ENCODE measurements around the gene FAM107B. TPM values are rescaled to one million over a fixed set of nuclear protein-coding genes. Genes with fewer than 3 reads are reported as not detected.
A peak's percentile ranks its signal among the peaks of the same experiment; 100 is the strongest.
"Not testable (repeated sequence)": the region's sequence is repeated elsewhere in the genome, so short reads cannot be mapped to it uniquely, and the experiment has no call there.

FAM107B gene
- total RNA-seq, 1 donor = 17.7 TPM

DNA sequence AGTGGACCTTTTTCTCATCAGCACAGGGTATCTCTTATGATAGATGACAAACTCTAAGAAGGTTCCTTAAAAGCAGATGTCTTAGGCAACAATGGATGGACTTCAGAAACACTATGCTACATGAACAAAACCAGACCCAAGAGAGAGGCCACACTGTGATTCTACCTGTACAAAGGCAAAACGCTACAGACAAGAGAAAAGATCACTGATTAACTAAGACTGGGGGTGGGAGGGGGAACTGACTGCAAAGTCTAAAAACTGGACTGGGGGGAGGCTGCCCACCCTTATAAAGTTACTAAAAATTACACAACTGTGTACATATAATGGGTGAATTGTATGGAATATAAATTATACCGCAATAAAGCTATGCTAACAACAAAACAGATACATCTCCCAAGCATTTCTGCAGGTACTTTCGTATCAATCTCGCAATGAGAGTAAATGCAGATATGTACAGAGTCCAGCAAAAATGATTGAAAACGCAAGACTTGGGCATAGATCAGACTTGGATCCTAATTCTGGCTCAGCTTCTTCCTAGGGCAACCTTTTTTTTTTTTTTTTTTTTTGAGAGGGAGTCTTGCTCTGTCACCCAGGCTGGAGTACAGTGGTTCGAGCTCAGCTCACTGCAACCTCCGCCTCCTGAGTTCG lies 179.7 kb downstream of the FAM107B start:
- no peak for DNase-seq (ENCODE audit: low read depth)

DNA sequence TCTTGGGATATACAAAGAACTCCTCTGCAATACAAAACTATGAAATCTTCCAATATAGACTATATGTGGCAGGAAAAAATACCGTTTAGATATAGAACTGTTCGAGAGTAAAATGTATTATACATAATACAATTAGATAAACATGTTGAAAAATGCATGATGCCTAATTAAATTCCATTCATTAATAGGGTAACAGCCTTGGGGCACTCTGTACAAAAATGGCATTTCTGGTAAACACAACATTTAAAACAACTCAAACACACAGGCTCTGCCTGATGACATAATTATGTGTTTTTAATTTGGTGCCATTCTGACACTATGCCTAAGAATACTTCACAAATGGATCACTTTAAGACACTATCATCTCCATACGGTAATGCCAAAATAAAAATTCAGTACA lies 180.9 kb downstream of the FAM107B start:
- H3K4me3 ChIP-seq (ENCODE audit: low read depth, low read length) = no peak overlapping the region
- DNase-seq (ENCODE audit: low read depth) = no peak
- TF ChIP-seq, protein P1, sequence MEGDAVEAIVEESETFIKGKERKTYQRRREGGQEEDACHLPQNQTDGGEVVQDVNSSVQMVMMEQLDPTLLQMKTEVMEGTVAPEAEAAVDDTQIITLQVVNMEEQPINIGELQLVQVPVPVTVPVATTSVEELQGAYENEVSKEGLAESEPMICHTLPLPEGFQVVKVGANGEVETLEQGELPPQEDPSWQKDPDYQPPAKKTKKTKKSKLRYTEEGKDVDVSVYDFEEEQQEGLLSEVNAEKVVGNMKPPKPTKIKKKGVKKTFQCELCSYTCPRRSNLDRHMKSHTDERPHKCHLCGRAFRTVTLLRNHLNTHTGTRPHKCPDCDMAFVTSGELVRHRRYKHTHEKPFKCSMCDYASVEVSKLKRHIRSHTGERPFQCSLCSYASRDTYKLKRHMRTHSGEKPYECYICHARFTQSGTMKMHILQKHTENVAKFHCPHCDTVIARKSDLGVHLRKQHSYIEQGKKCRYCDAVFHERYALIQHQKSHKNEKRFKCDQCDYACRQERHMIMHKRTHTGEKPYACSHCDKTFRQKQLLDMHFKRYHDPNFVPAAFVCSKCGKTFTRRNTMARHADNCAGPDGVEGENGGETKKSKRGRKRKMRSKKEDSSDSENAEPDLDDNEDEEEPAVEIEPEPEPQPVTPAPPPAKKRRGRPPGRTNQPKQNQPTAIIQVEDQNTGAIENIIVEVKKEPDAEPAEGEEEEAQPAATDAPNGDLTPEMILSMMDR (IDR thresholded peaks at IDR 0.05; ENCODE audit: insufficient read depth, low read depth, low read length) = no peak

More for the DNA sequence above, 179.7 kb downstream of the FAM107B start:
- no peak overlapping the region for H3K4me3 ChIP-seq (ENCODE audit: low read depth, low read length)
- TF ChIP-seq, protein P1 (IDR thresholded peaks at IDR 0.05; ENCODE audit: insufficient read depth, low read depth, low read length) = no peak

DNA sequence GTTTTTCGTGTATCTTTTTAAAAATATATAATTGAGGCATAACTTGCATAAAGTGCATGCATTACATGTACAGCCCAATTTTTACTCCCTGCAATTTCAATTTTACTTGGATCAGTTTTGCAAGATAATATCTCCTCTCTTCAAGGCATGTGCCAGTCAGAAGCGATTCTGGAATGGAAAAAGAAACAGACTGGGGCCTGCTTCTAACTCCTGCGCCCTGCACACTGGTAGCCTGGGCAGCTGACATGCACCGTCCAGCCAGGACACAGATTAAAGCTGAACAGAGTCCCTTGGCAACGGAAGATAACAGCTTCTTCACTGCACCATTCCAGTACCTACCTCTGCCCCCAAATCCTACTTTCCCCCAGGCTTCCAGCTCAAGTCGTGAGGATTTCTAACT lies 182.1 kb downstream of the FAM107B start:
- no peak for DNase-seq (ENCODE audit: low read depth)
- TF ChIP-seq, protein P1 (IDR thresholded peaks at IDR 0.05; ENCODE audit: insufficient read depth, low read depth, low read length) = no peak
- no peak overlapping the region for H3K4me3 ChIP-seq (ENCODE audit: low read depth, low read length)

DNA sequence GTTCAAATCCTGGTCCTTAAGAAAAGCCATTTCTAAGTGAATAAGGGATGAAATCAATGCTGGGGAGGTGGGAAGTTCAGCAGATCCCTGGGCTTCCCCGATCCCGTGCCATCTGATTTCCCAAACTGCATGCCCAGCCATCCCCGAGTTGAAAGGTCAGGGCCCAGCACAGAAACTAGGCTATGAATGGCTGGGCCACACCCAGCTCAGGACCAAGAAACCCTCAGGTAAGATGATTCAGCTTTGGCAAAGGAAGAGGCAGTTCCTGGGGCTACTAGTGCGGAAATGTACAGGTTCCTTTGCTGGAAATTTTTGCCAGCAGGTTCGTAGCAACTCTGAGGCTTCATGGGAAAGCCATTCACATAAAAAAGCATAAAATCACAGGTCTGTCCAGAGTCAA lies 182.7 kb downstream of the FAM107B start:
- TF ChIP-seq, protein P1 (IDR thresholded peaks at IDR 0.05; ENCODE audit: insufficient read depth, low read depth, low read length) = no peak
- H3K4me3 ChIP-seq (ENCODE audit: low read depth, low read length) = no peak overlapping the region
- DNase-seq (ENCODE audit: low read depth) = no peak

DNA sequence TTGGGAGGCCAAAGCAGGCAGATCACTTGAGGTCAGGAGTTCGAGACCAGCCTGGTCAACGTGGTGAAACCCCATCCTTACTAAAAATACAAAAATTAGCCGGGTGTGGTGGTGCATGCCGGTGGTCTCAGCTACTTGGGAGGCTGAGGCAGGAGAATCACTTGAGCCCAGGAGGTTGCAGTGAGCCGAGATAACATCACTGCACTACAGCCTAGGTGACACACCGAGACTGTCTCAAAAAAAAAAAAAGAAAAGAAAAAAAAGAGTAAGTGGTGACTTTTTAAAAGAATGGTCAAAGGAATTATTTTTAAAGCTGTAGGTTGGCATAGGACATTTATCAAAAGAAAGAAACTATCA lies 185.8 kb downstream of the FAM107B start:
- H3K4me3 ChIP-seq (ENCODE audit: low read depth, low read length); DNase-seq (ENCODE audit: low read depth): not testable (repeated sequence)

DNA sequence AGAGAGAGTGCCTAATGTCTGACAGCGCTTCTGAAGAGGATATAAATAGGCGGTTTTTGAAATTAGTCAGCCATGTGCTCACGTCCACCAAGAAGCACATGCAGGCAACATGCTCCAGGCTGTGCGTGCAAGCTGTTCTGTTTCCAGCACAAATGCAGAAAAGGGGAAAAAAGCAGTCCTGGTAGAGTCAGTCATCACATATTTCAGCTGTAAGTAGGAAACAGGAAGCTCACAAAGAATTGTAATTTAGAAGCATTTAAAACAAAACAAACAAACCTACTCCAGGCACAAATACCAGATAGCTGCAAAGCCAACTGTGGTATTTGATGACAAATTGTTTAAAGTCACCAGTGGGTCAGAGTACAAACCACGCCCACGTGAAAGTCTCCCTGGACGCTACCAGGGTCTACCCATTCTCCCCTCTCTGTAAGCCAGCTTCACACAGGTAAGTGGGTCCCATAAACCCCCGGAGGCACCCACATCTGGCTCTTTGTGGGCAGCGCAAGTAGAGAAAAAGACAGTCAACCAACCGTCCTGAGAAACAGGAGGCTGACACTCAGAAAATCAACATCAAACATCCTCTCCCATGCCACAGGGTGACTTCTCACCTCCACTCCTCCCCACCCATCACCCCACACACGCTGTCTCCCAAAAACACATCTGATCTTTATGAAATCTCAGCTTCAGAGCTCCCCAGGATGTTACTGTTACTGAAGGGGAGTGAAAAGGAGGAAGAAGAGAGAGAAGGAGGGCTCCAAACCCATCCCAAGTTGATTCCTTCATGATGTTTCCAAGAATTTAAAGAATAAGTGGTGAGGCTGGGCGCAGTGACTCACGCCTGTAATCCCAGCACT lies 186.4 kb downstream of the FAM107B start:
- peak; percentile 94 for DNase-seq (ENCODE audit: low read depth)
- TF ChIP-seq, protein P1 (IDR thresholded peaks at IDR 0.05; ENCODE audit: insufficient read depth, low read depth, low read length) = no peak
- H3K4me3 ChIP-seq (ENCODE audit: low read depth, low read length) = peak overlapping the region; percentile 24

DNA sequence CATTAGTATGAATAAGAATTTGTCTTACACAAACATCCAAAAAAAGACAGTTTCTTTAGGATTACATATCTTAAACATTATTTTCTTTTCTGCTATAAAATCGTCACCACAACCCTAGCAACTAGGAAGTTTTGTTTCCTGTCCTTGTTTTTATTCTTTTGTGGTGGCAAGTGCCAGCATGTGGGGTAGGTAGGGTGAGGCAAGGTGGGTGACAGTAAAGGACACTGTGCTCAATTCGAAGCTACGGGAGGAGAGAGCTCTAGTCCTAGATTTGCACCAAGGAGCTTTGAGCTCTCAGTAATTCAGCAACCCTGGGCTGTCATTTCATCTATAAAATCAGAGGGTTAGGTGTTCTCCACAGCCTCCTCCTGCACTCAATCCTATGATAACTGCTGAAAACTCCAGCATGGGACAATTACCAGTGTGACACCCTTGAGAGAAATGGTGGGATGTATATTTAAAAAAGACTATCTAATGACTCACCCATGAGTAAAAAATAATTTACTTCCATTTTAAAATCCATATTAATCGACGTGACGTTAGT lies 187.1 kb downstream of the FAM107B start:
- no peak overlapping the region for H3K4me3 ChIP-seq (ENCODE audit: low read depth, low read length)
- TF ChIP-seq, protein P1 (IDR thresholded peaks at IDR 0.05; ENCODE audit: insufficient read depth, low read depth, low read length) = no peak
- DNase-seq (ENCODE audit: low read depth) = no peak
